Activated CD4-positive, alpha-beta T cell treated with anti-CD3 and anti-CD28 coated beads, Interleukin-2, amount 50 U/mL, for 24 hours (primary cell): ENCODE data around the gene MTMR3.

Experiments
- DNase-seq, 2 donors: peaks; one replicate each; pipeline ENCODE4 v3.0.0-alpha.2; 2020; ENCODE audit warnings: low read depth in 1 of 2, low spot score in 1 of 2

Gene MTMR3

DNA sequence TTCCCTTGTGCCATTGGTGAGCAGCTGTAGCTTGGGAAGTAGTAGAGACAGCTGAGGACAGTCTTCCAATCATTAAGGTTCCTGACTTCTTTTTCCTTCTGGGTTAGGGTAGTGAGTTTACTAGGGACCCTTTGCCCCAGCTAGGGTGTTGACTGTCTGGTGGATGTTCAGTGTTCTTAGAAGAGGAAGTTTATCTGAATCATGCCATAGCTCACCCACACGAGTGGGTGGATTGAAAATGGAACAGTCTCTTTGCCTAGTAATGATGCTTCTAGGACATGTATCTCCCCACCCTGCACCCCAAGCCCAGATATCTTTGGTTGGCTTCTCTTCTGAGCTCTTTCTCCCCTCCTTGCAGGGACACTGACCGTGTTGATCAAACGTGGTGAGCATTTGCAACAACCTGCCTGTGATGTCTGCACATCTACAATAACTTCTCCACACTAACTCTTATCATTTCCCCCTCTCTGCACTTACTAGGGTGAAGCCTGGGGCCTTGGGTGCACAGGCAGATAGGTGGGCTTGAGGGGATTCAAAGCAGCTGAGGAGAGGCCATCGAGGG lies 140.2 kb downstream of the MTMR3 start:
- DNase-seq = no peak

DNA sequence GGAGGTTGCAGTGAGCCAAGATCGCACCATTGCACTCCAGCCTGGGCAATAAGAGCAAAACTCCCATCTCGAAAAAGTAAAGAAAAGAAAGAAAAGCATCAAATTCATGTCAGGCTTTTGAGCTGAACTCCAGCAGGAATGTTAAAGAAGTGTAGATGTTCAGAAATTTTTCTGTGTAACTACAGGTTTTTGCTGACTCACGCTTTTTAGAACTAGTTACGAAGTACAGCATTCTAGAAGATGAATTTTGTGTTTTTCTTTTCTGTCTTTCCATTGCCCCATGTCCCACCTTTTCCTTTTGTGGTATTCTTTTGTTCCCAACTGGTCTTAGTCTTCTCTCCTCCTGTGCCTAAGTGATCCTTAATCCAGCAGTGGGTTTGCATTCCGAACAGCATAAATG lies 141.3 kb downstream of the MTMR3 start:
- DNase-seq = no peak

DNA sequence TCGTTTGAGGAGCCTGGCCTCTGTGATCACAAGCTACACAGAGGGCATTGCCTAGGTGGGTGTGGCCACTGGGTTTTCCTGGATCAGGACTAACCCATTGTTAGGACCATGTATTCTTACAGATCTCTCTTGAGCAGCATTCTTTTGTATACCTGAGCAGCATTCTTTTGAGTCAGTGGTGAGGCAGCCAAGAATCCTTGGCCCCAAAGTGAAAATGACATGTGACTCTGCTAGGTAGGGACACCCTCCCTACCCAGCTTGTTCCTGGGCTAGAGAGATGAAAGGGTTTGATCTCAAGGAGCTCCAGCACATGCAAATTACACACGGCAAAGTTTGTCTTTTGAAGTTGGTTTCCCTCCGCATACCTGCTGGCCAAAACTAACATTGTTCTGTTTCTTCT lies 142.2 kb downstream of the MTMR3 start:
- no peak for DNase-seq

DNA sequence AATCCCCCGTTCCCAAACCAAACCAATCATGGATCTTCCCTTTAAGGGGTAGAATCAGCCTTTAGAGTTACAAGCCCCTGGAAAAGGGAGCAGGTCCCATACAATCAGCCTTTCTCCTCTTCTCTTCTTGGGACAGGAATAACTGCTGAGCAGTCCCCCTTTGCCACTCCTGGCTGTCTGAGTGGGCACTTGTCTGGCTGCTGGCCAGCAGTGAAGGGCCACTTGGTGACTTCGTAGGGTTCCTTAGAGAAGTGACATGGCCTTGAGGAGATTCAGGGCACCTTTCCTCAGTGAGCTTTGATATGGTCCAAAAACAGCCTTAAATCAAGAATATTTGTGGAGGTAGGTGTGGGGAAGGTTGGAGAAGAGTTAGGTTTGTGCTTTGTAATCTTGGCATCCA lies 143.8 kb downstream of the MTMR3 start:
- no peak for DNase-seq

DNA sequence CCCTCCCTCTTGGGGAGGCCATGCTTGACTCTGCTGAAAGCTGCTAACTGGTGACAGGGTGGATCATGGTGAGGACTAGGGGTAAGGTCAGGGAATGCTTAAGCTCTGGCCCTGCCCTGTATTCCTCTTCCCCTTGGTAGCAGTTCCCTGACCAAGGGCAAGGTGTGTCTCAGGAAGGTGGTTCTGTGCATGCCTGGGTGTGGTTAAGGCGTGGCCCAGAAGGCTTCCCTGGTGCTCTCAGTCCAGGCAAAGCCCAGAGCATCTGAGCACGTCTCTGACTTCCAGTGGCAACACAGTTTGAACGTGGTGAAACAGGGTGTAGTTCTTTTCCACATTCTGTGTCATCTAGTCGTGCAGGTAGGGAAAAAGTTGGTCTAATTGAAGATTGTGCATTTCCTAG lies 144.2 kb downstream of the MTMR3 start:
- no peak for DNase-seq

DNA sequence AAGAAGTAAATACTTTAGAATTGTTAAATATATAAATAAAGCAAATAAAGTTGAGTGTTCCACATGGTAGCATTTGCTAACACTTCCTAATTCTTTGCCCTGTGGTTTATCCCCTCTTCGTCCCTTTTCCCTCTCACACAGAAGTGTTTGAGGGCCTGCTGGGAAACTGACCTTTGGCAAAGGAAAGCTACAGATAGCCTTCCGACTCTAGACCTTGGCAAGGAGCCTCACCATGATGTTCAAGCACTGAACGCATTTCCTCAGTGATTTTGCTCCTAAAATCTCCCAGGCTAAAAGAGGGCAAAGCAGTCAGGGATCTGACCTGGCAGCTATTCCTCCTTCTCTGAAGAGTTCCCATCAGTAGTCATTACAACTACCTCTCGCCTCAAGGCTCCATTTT lies 144.8 kb downstream of the MTMR3 start:
- DNase-seq = no peak

DNA sequence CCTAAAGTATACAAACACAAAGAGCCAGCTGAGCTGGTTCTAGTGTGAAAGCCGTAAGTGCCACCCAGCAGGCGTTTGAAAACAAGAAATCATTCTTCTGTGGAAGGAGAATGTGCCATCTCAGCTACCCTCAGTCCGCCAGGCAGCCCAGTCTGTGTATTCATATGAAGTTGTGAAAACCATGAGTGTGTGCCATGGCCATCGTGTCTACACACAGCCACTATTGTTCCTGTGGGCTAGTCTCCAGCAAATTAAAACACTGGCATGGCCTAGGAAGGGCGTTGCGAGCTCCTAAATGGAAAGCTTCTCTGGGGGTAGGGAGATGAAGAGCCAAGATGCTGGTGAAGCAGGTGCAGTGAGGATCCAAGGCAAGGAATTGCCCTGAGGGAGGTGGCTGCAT lies 145.8 kb downstream of the MTMR3 start:
- DNase-seq = no peak

DNA sequence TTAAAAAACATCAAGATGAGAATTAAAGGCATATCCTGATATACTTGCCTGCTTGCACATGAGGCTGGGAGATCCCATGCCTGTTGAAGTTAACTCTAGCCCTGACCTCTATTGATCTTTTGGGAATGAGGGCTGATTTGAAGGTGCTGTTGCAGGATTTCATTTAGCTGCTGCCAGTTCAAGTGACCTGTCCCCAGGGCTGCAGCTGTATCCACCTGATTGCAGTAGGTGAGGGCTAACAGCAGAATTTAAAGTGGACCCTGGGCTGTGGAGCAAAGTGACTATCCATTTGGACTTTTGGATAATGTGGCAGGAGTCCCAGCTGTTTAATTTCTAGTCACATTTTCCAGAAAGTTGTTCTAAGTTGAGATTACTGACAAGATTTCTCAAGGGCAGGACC lies 146.5 kb downstream of the MTMR3 start:
- DNase-seq = no peak

DNA sequence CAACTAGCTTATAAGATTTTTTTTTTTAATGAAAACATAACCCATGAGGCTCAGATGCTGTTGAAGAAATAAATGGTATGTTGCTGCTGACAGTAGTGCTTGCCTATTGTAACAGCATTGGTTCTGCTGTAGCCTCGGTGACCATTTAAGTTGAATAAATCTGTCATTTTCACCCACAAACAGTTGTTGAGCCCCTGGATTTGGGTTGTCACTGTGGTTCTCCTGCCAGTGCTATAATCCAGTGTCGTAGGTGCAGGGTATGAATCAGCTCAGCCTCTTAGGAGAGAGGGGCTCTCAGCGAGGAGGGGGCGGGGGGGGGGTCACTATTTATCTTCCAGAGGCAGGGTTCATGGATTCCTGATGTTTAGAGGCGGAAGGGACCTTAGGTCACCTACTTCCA lies 147.4 kb downstream of the MTMR3 start:
- no peak for DNase-seq

DNA sequence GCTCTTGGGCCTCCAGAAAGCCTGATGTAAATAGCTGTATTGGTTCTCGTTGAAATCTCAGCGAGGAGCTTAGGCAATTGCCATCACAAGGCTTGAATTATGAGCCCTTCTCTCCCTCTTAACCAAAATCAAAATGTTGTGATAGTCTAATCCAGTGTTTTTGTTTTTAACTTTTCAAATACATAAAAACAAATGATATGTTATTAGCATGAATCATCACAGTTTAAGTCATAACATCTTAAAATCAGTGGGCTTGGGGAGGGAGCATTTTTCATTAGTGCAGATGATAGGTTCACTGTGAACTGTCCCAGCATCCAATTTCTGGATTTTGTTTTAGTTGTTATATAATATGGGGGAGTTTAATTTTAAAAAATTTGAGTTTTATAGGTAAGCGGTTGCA lies 148.4 kb downstream of the MTMR3 start:
- DNase-seq = no peak

DNA sequence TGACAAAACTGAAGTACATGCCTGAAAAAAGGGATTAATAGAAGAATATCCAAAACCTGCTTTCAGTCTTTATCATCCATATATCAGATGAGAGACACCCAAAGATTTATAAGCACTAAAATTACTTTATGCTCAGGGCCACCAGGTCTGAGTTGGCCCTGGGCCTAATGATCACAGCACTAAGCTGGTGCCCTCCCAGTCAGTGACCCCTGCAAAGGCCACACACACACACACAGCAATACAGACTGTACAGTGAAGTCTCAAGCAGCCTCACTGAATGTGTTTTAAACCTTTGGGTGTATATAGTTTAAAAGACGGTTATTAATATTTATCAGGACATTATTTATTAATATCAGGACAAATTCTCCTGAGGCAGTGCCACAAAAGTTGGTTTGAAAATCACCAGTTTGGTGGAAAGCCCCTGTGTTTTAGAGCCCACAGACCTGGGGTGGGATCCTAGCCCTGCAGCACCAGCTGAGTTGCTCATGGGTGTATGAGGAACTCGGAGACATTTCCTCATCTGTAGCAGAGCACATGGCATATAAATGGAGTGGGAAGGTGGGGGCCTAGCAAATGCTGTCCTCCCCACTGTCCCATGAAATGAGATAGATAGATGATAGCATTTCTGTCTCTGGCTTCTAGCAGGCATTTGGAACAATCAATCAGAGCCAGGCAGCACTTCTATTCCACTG lies 148.9 kb downstream of the MTMR3 start:
- DNase-seq = no peak

DNA sequence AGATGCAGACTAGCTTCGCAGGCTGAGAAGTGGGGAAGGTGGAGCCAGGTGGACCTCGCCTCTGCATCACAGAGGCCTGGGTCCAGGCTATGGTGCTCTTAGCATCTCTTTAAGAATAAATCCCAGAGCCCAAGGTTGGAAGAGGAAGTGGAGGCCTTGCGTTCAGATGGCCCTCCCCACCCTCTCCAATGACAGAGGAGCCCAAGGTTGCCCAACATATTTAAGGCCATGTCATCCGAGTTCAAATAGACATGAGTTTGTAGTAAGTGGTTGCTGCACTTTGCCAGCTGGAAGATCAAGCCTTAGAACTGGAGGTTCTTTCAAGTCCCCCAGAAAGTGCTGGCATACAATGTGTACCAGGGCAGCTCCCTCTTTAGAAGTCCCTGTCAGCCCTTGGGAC lies 150.2 kb downstream of the MTMR3 start:
- DNase-seq = no peak

DNA sequence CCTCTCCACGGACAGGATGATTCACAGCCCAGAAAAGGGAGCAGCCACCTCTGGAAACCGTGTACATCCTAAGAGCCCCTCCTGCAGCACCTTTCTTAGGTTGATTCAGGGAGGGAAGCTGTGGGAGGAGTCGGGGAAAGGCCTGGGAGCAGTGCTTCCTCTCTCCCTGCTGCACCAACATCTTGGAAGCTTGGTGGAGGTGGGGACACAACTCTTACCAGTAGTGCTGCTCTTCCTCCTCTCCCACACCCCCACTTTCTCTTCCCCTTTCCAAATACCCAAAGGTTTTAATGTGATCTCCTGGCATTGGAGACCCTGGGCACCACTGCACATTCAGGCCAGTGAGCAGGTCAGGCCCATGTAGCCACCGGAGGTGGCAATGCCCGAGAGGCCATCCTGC lies 150.9 kb downstream of the MTMR3 start:
- DNase-seq = no peak

DNA sequence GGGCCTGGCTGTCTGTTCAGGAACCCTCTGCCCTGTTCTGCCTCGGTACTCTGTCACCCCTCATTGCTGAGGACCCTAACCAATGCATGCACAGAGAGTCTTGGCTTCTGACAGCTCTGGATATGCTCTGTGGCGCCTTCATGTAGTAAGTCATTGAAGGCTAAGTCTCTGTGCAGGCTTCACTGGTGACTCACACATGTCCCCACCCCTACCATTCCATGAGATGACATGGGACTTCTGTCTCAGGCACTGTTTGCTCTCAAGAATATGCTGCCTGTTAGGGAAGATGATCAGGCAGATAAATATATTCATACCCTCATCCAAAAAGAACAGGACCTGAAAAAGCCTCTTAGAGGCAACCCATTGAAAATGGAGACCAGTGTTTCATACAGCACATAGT lies 153.7 kb downstream of the MTMR3 start:
- DNase-seq = no peak

DNA sequence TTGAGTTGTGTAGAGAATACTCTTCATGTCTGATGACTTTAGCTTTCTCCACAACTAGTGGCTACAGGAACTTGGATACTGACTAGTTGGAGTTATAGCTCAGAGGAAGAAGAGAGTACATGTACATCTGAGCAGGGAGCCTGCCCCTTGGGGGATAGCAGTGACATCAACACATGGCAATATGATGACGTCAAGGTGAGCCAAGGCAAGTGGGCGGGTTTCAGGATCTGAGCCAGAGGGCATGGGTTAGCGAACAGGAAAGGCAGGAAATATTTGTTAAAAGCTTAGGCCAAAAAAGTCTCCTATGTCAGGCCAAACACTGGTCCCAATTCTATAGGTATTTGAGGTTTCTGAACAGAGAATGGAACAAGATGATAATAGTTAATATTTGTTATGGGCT lies 155.2 kb downstream of the MTMR3 start:
- DNase-seq = no peak

DNA sequence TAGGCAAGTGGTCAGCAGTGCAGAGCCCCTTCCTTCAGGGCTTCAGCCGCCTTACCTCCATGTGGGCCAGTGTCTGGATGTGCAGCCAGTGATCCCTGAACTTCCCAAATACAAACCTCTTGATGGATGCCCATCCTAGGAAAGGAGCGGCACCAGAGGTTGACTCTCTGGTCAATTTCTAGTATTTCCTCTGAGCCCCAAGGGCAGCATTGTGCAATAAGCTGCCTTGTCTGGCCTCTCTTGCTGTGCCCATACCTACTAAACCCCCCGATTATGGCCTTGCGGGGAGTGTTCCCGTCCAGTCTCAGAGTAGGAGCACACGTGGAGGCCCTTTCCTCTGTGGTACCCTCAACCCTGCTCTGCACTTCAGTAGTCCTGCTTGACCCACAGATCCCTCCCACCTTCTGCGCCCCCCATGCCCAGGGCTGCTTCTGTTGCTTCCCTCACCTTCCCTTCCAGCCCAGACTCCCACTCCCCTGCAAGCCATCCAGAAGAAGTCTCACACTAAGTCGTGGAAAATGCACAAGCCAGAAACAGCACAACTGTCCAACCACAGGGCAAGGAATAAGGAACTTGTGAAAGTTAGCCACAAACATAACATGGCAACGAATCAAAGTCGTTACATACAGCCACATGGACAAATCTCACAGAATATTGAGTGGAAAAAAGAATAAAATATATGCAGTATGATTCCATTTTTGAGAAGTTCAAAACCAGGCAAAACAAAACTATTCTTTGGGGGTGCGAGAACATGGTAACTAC lies 157.7 kb downstream of the MTMR3 start:
- DNase-seq = no peak

DNA sequence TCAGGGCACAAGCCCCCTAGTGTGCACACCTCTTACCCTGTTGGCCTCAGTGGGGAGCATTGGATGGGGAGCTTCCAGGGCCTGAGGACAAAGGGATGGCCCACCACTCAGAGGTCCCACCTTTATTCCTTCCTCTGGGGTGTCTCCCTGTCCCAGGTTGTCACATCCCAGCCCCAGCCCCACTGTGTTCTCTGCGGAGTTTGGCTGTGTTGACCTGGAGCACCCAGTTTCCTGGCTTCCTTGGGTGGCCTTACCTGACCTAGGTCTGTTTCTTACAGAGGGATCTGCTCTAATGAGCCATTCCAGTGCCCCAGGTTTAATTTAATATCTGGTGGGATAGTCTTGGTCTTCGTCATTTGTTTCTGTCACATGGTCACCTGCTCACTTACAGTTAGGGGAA lies 158.5 kb downstream of the MTMR3 start:
- DNase-seq = no peak

DNA sequence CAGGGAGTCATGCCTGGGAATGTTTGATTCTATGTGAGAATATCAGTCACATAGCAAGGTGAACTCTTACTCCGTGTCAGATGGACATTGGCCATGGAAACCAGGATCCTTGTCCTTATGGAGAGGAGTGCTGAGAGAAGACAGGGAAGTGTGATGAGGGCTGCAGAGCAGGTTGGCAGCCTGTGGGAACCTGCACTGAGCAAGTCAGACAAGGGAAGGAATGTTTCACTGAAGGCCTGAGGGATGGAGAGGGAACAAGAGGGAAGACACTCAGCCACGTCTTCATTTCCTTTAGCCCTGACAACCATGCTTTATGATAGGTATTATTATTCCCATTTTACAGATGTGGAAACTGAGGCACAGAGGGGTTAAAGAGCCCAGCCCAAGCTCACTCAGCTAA lies 158.9 kb downstream of the MTMR3 start:
- DNase-seq = no peak

DNA sequence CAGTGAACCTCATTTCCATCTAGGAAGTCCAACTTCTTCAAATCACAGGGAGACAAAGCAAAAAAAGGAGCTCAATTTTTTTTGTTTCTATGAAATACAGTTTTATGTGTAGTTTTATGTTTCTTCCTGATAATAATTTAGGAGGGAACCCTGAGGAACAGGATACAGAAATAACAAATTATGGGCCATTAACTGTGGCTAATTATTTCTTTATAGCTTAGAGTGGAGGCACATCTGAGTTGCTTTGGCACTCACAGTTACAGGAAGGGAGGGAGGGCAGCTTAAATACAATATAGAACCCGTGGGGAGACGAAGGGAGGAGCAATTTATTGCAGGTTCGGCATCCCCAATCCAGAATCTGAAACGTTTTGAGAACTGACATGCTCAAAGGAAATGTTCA lies 160.2 kb downstream of the MTMR3 start:
- DNase-seq = no peak

DNA sequence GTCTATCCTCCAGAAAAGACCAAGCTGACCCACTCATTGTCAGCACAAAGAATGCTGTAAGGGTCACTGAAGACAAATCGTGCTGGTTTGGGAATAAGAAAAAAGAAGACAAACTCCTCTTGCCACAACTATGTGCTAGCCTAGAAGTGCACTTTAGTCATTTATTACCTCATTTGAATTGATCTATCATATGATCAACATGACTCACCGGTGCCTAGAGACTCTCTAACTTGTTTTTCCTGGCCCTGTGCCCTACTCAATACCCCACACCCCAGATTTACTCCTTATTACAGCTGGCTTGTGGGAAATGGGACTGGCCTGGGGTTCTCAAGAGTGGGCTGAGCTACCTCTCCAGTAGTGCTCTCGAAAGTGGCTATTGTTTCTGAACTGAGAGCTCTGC lies 161.4 kb downstream of the MTMR3 start:
- no peak for DNase-seq

DNA sequence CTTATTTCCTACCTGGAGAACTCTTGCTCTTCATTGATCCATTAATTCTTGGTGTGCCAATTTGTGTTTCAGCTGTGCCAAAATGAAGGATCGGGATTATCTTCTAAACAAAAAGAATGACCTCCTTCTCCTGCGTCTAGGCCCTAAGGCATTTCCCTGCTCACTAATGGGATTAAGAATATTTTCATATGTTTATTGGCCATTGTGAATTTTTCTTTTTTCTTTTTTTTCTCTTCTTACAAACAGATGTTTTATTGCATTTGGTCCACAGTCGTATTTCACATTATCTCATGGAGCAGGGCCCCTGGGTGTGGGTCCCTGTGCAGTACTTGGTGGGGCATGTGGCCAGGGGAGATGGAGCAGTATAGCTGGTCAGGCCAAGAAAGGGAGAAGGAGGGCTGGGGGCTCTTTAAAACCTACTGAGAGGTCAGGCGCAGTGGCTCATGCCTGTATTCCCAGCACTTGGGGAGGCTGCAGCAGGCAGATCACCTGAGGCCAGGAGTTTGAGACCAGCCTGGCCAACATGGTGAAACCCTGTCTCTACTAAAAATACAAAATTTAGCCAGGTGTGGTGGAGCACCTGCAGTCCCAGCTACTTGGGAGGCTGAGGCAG lies 162.0 kb downstream of the MTMR3 start:
- DNase-seq = no peak

DNA sequence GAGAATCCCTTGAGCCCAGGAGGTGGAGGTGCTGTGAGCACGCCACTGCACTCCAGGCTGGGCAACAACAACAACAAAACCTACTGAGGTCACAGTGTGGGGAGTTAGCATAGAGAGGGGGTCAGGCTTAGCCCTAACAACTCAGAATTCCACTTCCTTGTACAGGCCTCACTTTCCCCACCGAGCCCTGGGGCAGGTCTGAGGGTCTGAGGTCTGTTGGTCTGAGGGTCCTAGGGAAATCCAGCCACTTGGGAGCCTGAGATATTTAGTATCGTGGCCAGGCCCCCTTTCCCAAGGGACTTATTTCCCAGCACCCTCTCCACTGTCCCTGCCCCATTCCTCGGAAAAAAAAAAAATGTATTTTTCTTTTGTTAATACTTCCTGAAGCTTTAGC lies 162.5 kb downstream of the MTMR3 start:
- DNase-seq = no peak
